Activated CD8-positive, alpha-beta memory T cell treated with anti-CD3 and anti-CD28 coated beads for 36 hours (primary cell): ENCODE results near the gene PDP2. TPM values are rescaled to one million over a fixed set of nuclear protein-coding genes. Genes with fewer than 3 reads are reported as not detected.

ENCODE experiments used
- CTCF ChIA-PET: fragments of 350-600 bp; sonication (Branson Sonifier 250); formaldehyde crosslinking; loops from one replicate; lab custom pipeline; 2021; ENCODE audit warnings: antibody characterized with exemption; lab: Charles Lee
- POLR2A ChIA-PET: fragments of 350-600 bp; sonication (Branson Sonifier 250); formaldehyde crosslinking; loops from one replicate; lab custom pipeline; 2021; ENCODE audit warnings: antibody characterized with exemption; lab: Charles Lee
- total RNA-seq, 2 experiments: library from RNA; stranded (reverse); gene quantifications; one replicate each; pipeline ENCODE4 v1.2.3, GENCODE V29; 2021

The PDP2 gene
- total RNA-seq, 2 experiments from 2014 or later = 28.9 to 30.4 TPM

- CTCF ChIA-PET = interaction anchor here (0.9 to 4.3 kb wide), 6 partner anchors 9 to 118 kb away, joined by 3 to 34 read pairs (median 4); partner anchors contain the start of gene NAE1
These were observed 6.6 kb upstream of the PDP2 start for GRCh38 chr16:66873685-66874055.

GRCh38 chr16:66874079-66874775 is 6.1 kb upstream of the PDP2 start:
- POLR2A ChIA-PET = interaction anchor here (0.6 to 0.8 kb wide), 7 partner anchors 41 to 302 kb away, joined by 3 to 23 read pairs (median 7); no protein-coding TSS in a partner anchor
- CTCF ChIA-PET = interaction anchor here (0.7 to 1.9 kb wide), 4 partner anchors 44 to 76 kb away, joined by 3 to 16 read pairs (median 3); partner anchors contain the start of genes CIAO2B and NAE1

More at GRCh38 chr16:66873685-66874055, 6.6 kb upstream of the PDP2 start:
- POLR2A ChIA-PET = interaction anchor here (1.3 kb wide), 1 partner anchor 43 kb away, joined by 12 read pairs; the partner anchor contains the start of gene NAE1

DNA sequence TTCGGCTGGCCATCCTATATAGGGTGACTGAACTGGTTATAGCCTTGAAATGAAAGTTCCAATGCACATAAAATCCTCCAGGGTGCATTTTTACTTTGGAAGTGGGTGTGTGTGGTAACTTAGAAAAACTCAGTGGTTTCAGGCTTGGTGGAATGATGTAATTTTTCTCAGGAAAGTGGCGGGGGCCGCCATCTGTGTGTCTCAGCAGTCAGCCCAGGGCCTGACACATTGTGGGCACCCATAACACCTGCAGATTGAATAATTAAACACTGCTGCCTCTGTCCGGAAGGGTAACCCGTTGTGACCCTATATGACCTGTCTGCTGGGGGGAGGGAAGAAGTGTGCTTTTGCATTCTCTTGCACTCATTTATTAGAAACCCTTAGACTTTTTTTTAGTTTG is 2.2 kb upstream of the PDP2 start:
- CTCF ChIA-PET = interaction anchor here (2.0 kb wide), 1 partner anchor 10 kb away, joined by 8 read pairs; no protein-coding TSS in a partner anchor
- POLR2A ChIA-PET = no interaction called here

- ChIA-PET POLR2A (interaction anchor here (0.7 to 0.8 kb wide), 3 partner anchors 52 to 328 kb away, joined by 3 to 4 read pairs (median 3); no protein-coding TSS in a partner anchor), CTCF (interaction anchor here (1.4 to 3.1 kb wide), 5 partner anchors 10 to 50 kb away, joined by 6 to 21 read pairs (median 10); partner anchors contain the start of gene NAE1)
These were observed 701 bp downstream of the PDP2 start for GRCh38 chr16:66881014-66881417.

GRCh38 chr16:66881560-66881959 is 1.2 kb downstream of the PDP2 start:
- ChIA-PET POLR2A (interaction anchor here (0.6 to 0.7 kb wide), 2 partner anchors 49 to 329 kb away, joined by 3 to 6 read pairs; no protein-coding TSS in a partner anchor), CTCF (interaction anchor here (1.4 to 3.1 kb wide), 5 partner anchors 9 to 51 kb away, joined by 4 to 21 read pairs (median 6); partner anchors contain the start of gene NAE1)

DNA sequence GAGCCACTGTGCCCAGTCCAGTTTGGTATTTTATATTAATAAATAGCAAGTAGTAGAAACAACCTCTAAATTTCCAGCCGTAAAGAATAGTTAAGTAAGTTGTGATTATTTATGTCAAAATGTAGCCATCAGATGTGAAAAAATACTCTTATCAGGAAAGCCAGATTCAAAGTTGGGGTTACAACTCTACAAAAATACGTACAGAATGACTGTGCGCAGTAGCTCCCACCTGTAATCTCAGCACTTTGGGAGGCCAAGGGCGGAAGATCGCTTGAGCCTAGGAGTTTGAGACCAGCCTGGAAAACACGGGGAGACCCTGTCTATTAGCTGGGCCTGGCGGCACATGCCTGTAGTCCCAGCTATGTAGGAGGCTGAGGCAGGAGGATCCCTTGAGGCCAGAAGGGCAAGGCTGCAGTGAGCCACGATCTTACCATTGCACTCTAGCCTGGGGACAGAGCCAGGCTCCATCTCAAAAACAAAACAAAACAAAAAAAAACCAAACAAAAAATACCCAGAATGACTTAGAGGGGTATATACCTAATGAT is 1.7 kb downstream of the PDP2 start:
- ChIA-PET CTCF (interaction anchor here (1.4 to 3.1 kb wide), 6 partner anchors 9 to 52 kb away, joined by 3 to 21 read pairs (median 6); partner anchors contain the start of gene NAE1), POLR2A (interaction anchor here (0.6 kb wide), 1 partner anchor 48 kb away, joined by 6 read pairs; no protein-coding TSS in a partner anchor)

- ChIA-PET CTCF (interaction anchor here (1.4 to 1.5 kb wide), 3 partner anchors 10 to 52 kb away, joined by 3 to 5 read pairs (median 4); partner anchors contain the start of gene NAE1), POLR2A (no interaction called here)
These were observed 2.4 kb downstream of the PDP2 start for GRCh38 chr16:66882702-66883101.

DNA sequence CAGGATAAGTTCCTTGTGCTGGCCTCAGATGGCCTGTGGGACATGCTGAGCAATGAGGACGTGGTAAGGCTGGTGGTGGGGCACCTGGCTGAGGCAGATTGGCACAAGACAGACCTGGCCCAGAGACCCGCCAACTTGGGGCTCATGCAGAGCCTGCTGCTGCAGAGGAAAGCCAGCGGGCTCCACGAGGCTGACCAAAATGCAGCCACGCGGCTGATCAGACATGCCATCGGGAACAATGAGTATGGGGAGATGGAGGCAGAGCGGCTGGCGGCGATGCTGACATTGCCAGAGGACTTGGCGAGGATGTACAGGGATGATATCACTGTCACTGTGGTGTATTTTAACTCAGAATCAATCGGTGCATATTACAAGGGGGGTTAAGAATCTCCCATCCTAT is 5.2 kb downstream of the PDP2 start:
- CTCF ChIA-PET = no interaction called here
- POLR2A ChIA-PET = no interaction called here

GRCh38 chr16:66886321-66886720 is 6.0 kb downstream of the PDP2 start:
- ChIA-PET CTCF (no interaction called here), POLR2A (no interaction called here)

DNA sequence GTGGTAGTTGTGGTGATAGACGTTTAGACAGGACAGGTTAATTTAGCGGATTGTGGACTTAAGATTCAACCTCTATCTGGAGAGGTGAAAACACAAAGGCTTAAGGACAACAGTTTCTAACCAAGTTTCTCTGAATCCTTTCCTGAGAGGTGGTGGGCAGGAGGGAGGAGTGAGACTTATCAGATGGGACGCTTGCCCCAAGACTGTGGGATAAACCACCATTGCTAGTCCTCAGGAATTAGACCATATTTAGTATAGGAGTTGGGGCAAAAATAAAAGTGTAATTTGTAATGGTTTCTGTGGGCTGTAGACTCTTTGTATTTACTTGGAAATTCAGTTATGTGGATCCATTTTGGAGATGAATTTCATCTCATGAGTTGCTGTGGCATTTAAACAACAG is 6.6 kb downstream of the PDP2 start:
- ChIA-PET POLR2A (no interaction called here), CTCF (no interaction called here)

- ChIA-PET POLR2A (no interaction called here), CTCF (interaction anchor here (0.5 to 4.4 kb wide), 3 partner anchors 9 to 137 kb away, joined by 3 to 21 read pairs (median 3); partner anchors contain the start of gene PDP2)
These were observed 8.6 kb downstream of the PDP2 start for GRCh38 chr16:66888647-66889615.

DNA sequence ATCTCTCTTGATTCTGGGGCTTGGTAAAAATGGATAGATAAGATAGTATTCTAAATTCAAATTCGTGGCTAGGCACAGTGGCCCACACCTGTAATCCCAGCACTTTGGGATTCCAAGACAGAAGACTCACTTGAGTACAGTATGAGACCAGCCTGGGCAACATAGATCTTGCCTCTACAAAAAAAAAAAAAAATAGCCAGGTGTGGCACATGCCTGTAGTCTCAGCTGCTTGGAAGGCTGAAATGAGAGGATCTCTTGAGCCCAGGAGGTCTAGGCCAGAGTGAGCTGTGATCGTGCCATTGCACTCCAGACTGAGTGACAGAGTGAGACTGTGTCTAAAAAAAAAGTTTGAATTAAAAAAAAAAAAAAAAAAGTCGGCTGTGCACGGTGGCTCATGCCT is 9.3 kb downstream of the PDP2 start:
- ChIA-PET CTCF (interaction anchor here (0.5 to 4.4 kb wide), 3 partner anchors 9 to 136 kb away, joined by 3 to 21 read pairs (median 3); partner anchors contain the start of gene PDP2), POLR2A (no interaction called here)

GRCh38 chr16:66890799-66891198 is 10.5 kb downstream of the PDP2 start:
- CTCF ChIA-PET = interaction anchor here (0.5 to 4.4 kb wide), 4 partner anchors 10 to 128 kb away, joined by 3 to 21 read pairs (median 4); partner anchors contain the start of gene PDP2
- POLR2A ChIA-PET = no interaction called here

- POLR2A ChIA-PET = no interaction called here
- CTCF ChIA-PET = interaction anchor here (2.1 to 4.4 kb wide), 2 partner anchors 11 to 15 kb away, joined by 5 to 21 read pairs; partner anchors contain the start of gene PDP2
These were observed 11.0 kb downstream of the PDP2 start for GRCh38 chr16:66891360-66891759.

DNA sequence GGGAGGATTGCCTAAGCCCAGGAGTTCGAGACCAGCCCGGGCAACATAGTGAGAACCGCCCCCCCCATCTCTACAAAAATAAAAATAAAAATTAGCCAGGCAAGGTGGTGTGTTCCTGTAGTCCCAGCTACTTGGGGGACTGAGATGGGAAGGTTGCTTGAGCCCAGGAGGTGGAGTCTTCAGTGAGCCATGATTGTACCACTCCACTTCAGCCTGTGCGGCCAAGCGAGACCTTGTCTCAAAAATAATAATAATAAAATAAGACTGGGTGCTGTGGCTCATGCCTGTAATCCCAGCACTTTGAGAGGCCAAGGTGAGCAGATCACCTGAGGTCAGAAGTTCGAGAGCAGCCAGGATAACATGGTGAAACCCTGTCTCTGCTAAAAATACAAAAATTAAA is 11.5 kb downstream of the PDP2 start:
- ChIA-PET CTCF (interaction anchor here (0.6 to 4.4 kb wide), 5 partner anchors 11 to 97 kb away, joined by 3 to 21 read pairs (median 3); partner anchors contain the start of genes CES4A and PDP2), POLR2A (no interaction called here)

DNA sequence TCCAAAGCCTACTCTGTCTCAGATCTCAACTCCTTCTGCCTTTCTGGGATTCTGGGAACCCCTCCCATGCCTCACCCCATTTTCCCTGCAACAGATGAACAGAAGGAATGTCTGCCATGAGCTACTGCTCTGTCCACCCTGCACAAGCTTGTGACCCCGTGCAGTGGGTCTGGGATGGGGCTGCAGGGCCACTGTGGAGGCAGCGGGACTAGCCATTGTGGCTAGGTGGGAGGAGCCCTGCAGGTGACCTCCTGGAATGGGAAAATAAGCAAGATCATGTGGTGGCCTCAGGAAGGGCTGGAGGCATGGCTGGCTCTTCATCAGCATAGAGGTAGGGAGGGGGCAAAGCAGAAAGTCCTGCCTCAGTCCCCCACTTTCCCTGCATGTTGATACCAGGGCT is 13.7 kb downstream of the PDP2 start:
- POLR2A ChIA-PET = no interaction called here
- CTCF ChIA-PET = interaction anchor here (0.6 to 2.8 kb wide), 2 partner anchors 16 to 1110 kb away, joined by 4 to 8 read pairs; no protein-coding TSS in a partner anchor

DNA sequence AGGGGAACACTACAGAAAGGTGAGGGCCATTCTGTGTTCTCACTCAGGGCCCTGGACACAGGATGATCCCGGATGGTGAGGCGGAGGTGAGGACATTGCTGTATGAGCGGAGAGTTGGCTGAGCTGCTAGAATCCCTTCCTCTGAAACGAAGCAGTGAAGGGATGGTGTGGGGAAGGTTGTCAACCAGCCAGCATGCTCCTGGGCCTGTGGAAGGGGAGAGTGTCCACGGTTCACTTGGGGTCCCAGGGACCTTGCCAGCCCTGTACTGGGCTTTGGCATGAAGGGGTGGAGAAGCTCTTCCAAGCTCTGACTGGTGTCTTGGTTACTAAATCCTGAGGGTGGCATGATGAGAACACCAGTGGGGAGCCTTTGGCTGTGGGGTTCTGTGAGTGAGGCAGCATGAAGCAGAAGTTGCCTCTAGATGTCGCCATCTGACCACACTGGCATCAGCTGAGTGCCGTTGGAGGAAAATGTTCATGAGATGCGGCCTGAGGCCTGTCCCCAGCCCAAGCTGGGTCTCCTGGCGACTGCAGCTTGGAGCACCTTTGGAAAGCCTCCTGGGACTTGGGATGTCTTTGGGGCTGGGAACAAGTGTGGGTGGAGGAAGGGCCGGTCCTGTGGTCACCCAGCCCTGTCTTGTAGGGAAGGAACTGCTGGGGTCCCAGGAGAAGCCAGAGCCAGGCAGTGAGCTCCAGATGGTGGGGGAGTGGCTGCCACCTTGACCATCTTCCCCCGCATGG is 14.8 kb downstream of the PDP2 start:
- ChIA-PET POLR2A (no interaction called here), CTCF (interaction anchor here (0.7 to 2.8 kb wide), 13 partner anchors 9 to 290 kb away, joined by 3 to 14 read pairs (median 5); partner anchors contain the start of gene CDH16)
